K562 (cell line): ENCODE measurements around the gene MAN1B1. TPM values are rescaled to one million over a fixed set of nuclear protein-coding genes. Genes with fewer than 3 reads are reported as not detected.

Experiments
- ARHGAP35 ChIP-seq: fragments of 450-650 bp; IDR thresholded peaks from 2 replicates; pipeline ENCODE4 v1.6.1; 2018; ENCODE audit not compliant: partially characterized antibody
- BACH1 ChIP-seq: fragments of 200-800 bp; sonication (Bioruptor generic); IDR thresholded peaks from 2 replicates; pipeline ENCODE4 v1.6.1; 2016; ENCODE audit warnings: missing genetic modification characterization, missing compliant biosample characterization
- CEBPB ChIP-seq: fragments of 450-650 bp; IDR thresholded peaks from 2 replicates; pipeline ENCODE4 v1.6.1; 2016; ENCODE audit warnings: missing genetic modification characterization, missing compliant biosample characterization
- HINFP ChIP-seq: fragments of 450-650 bp; conservative IDR thresholded peaks from 2 replicates; pipeline ENCODE4 v1.6.1; 2016; ENCODE audit warnings: missing genetic modification characterization, low read depth, mild to moderate bottlenecking, control low read depth, missing compliant biosample characterization
- HOXB6 ChIP-seq: fragments of 250-450 bp; sonication (Bioruptor Pico); IDR thresholded peaks from 2 replicates; pipeline ENCODE4 v1.5.1; 2022; ENCODE audit warnings: mild to moderate bottlenecking, borderline replicate concordance
- KLF6 ChIP-seq: fragments of 250-450 bp; sonication (Bioruptor Pico); IDR thresholded peaks from 2 replicates; pipeline ENCODE4 v1.4.0; 2020; ENCODE audit warnings: mild to moderate bottlenecking, moderate library complexity, borderline replicate concordance
- NCOA4 ChIP-seq: fragments of 450-650 bp; IDR thresholded peaks from 2 replicates; pipeline ENCODE4 v1.6.1; 2018; ENCODE audit warnings: mild to moderate bottlenecking; ENCODE audit not compliant: partially characterized antibody
- NFATC3 ChIP-seq: fragments of 450-650 bp; IDR thresholded peaks from 2 replicates; pipeline ENCODE4 v1.6.1; 2017; ENCODE audit warnings: mild to moderate bottlenecking
- NRF1 ChIP-seq, 2 experiments: fragments of 450-650 bp; IDR thresholded peaks in 1 of 2; conservative IDR thresholded peaks in 1 of 2; 2 replicates each; pipeline ENCODE4 v1.6.1; 2014; ENCODE audit warnings: mild to moderate bottlenecking in 2 of 2
- POLR2AphosphoS5 ChIP-seq: IDR thresholded peaks from 2 replicates; pipeline ENCODE4 v1.6.1; 2011; ENCODE audit warnings: mild to moderate bottlenecking, low read depth, low read length, moderate library complexity; ENCODE audit not compliant: control insufficient read depth, insufficient read depth
- PTRF ChIP-seq: fragments of 450-650 bp; IDR thresholded peaks from 2 replicates; pipeline ENCODE4 v1.6.1; 2016; ENCODE audit warnings: mild to moderate bottlenecking, missing genetic modification characterization, missing compliant biosample characterization
- RBM14 ChIP-seq: fragments of 200-400 bp; formaldehyde crosslinking; IDR thresholded peaks from 2 replicates; pipeline ENCODE4 v1.6.1; 2018; ENCODE audit warnings: low read depth, mild to moderate bottlenecking, low read length, moderate library complexity, borderline replicate concordance; ENCODE audit not compliant: insufficient read depth
- SMARCE1 ChIP-seq: fragments of 450-650 bp; IDR thresholded peaks from 2 replicates; pipeline ENCODE4 v1.7.1; 2016; ENCODE audit warnings: mild to moderate bottlenecking
- SPI1 ChIP-seq: IDR thresholded peaks from 2 replicates; pipeline ENCODE4 v1.6.1; 2011; ENCODE audit warnings: low read depth, low read length, control low read depth, borderline replicate concordance
- SRSF7 ChIP-seq: fragments of 200-400 bp; formaldehyde crosslinking; optimal IDR thresholded peaks from 2 replicates; pipeline ENCODE3; 2017; ENCODE audit warnings: mild to moderate bottlenecking, low read depth, low read length
- WHSC1 ChIP-seq: IDR thresholded peaks from one replicate; pipeline ENCODE4 v1.6.1; 2012; ENCODE audit warnings: low read length, control low read depth, inconsistent platforms
- XRCC3 ChIP-seq: fragments of 450-650 bp; IDR thresholded peaks from 2 replicates; pipeline ENCODE4 v1.6.1; 2017; ENCODE audit warnings: mild to moderate bottlenecking, moderate library complexity
- ZBED1 ChIP-seq: IDR thresholded peaks from 2 replicates; pipeline ENCODE4 v1.6.1; 2014
- ZNF175 ChIP-seq: fragments of 200-800 bp; sonication (Bioruptor generic); IDR thresholded peaks from 2 replicates; pipeline ENCODE4 v1.6.1; 2016; ENCODE audit warnings: low read depth, mild to moderate bottlenecking, missing genetic modification characterization, missing compliant biosample characterization
- ZNF274 ChIP-seq: IDR thresholded peaks from 2 replicates; pipeline ENCODE4 v1.6.1; 2011; ENCODE audit warnings: low read depth, mild to moderate bottlenecking, low read length, moderate library complexity, borderline replicate concordance
- ZNF3 ChIP-seq: fragments of 250-450 bp; sonication (Bioruptor Pico); IDR thresholded peaks from 2 replicates; pipeline ENCODE4 v1.5.0; 2021; ENCODE audit warnings: mild to moderate bottlenecking, moderate library complexity
- ZNF316 ChIP-seq: fragments of 450-650 bp; IDR thresholded peaks from 2 replicates; pipeline ENCODE4 v1.6.1; 2016
- ZNF395 ChIP-seq: fragments of 200-800 bp; sonication (Bioruptor generic); IDR thresholded peaks from 2 replicates; pipeline ENCODE4 v1.6.1; 2017; ENCODE audit warnings: missing genetic modification characterization, missing compliant biosample characterization
- ZNF740 ChIP-seq, 3 experiments: fragments of 200-800 bp in 1 of 3; sonication (Bioruptor generic) in 1 of 3; sonication (generic) in 1 of 3; formaldehyde crosslinking in 1 of 3; IDR thresholded peaks; 2 replicates each; pipeline versions ENCODE4 v1.6.1 to v1.8.0; 2016 to 2022; ENCODE audit warnings: mild to moderate bottlenecking in 2 of 3, missing compliant biosample characterization in 2 of 3, missing genetic modification characterization in 2 of 3, missing genetic modification reagents in 1 of 3
- ZSCAN32 ChIP-seq: fragments of 450-650 bp; formaldehyde crosslinking; IDR thresholded peaks from 2 replicates; pipeline ENCODE4 v1.4.0; 2020; ENCODE audit warnings: mild to moderate bottlenecking, moderate library complexity
- polyA plus RNA-seq, 8 experiments: library from polyadenylated mRNA; depleted of rRNA in 4 of 8; stranded (reverse) in 5 of 8; unstranded in 3 of 8; fragments of >200 nt; fragmentation: Nextera tagmentation in 2 of 8; fragmentation: Illumina TruSeq in 1 of 8; extraction: Ambion mirVana in 2 of 8; extraction: Trizol in 1 of 8; gene quantifications; 2 replicates each; pipeline versions ENCODE4 v1.2.1 to v1.2.3, GENCODE V29; 2011 to 2014; ENCODE audit warnings: inconsistent platforms in 1 of 8, missing spikeins in 1 of 8
- total RNA-seq, 7 experiments: library from RNA; depleted of rRNA in 6 of 7; stranded (reverse); fragments of >200 nt in 6 of 7; fragmentation: Illumina TruSeq in 2 of 7; extraction: Trizol in 2 of 7; gene quantifications; 2 replicates each; pipeline versions ENCODE4 v1.2.1 to v1.2.3, GENCODE V29; 2011 to 2021; ENCODE audit warnings: low replicate concordance in 1 of 7

The MAN1B1 gene
- total and polyA plus RNA-seq, 9 of the 15 experiments (the other 6 are each of a cell fraction or from before 2014, with no cell fraction given): 0.55 to 36.6 (median 27.3) TPM

GRCh38 chr9:137114613-137115393 lies 28.0 kb downstream of the MAN1B1 start, which contains the start of gene DPP7 (continued):
- no peak for TF ChIP-seq PTRF (tag)
- no peak for TF ChIP-seq SMARCE1
- no peak for TF ChIP-seq HOXB6
- TF ChIP-seq BACH1 (tag): no peak
- no peak for TF ChIP-seq NFATC3
- no peak for TF ChIP-seq ZNF274
- TF ChIP-seq RBM14: no peak
- TF ChIP-seq HINFP (tag): no peak
- TF ChIP-seq ZNF3 (CRISPR knock-in tag): no peak
- TF ChIP-seq NCOA4: no peak
- no peak for TF ChIP-seq XRCC3
- TF ChIP-seq CEBPB (tag): no peak
- no peak for TF ChIP-seq ZNF316
- no peak for TF ChIP-seq ZNF175 (CRISPR knock-in tag)
- TF ChIP-seq SRSF7: no peak
- no peak for TF ChIP-seq WHSC1
- no peak for TF ChIP-seq ARHGAP35
- no peak for TF ChIP-seq SPI1
- 0 out of 2 replicates have a peak, but pooled peaks have one; percentile 59 for TF ChIP-seq ZNF395 (CRISPR knock-in tag)
- no peak for TF ChIP-seq ZSCAN32 (CRISPR knock-in tag)
- no peak for TF ChIP-seq POLR2AphosphoS5
- TF ChIP-seq ZNF740 (CRISPR knock-in tag; IDR thresholded peaks at IDR 0.05): no peak
- no peak for TF ChIP-seq ZNF740 (tag; IDR thresholded peaks at IDR 0.05)
- TF ChIP-seq KLF6 (CRISPR knock-in tag): no peak
- TF ChIP-seq NRF1 (conservative IDR thresholded peaks at IDR 0.05 in 1 of 2, IDR thresholded peaks at IDR 0.05 in 1 of 2): peak; percentile 63 to 70
- TF ChIP-seq ZBED1: no peak
